Measurements from ENCODE around the gene FAM234A. TPM values are rescaled to one million over a fixed set of nuclear protein-coding genes. Genes with fewer than 3 reads are reported as not detected.

The FAM234A gene
- total RNA-seq, 2 experiments from 2014 or later, result 10.9 to 26.8 TPM

DNA sequence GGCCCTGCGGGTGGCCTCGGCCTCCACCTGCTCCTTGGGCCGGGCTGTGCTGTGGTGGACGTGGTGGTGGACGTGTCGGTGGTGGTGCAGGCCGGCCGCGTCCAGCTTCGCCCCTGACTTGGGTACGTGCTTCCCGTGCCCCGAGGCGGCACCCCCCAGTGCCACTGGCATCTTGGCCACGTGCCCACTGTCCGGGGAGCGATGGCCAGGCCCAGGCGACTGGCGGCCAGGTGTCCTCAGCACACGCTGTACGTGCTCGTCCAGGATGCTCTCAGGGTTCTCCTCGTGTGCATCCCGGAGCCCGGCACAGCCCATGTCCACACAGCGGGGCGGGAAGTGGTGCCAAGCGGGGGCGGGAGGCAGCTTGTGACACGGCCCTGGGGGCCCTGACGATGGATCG, 63.2 kb downstream of the FAM234A start:
- intact Hi-C loops (cut with micrococcal nuclease; ENCODE audit: unreplicated experiment), result no loop called here
- no peaks in the 10 kb centered on the region for H3K9me3 ChIP-seq (ENCODE audit: low read length)
- no TSS peak for BruUV-seq (replicated peaks)
- no peak overlapping the region for H3K4me2 ChIP-seq (ENCODE audit: low read length)
- no peaks in the 10 kb centered on the region for H3K4me1 ChIP-seq (ENCODE audit: insufficient read depth, low read length, poor library complexity, severe bottlenecking)
- H4K20me1 ChIP-seq (ENCODE audit: insufficient read depth, low read length), result no peaks in the 10 kb centered on the region
- H3K79me2 ChIP-seq (ENCODE audit: insufficient read depth, low read depth, low read length), result no peaks in the 10 kb centered on the region
- no peak for DNase-seq (ENCODE audit: low spot score)
- 0 out of 2 replicates have a peak, but pooled peaks cover 4% of the 10 kb centered on the region for H3K36me3 ChIP-seq (ENCODE audit: insufficient read depth, low read length)
- no peak overlapping the region for H3K27ac ChIP-seq (ENCODE audit: low read depth, low read length, poor library complexity, severe bottlenecking)
- POLR2A ChIA-PET, result interaction anchor here (0.6 kb wide), 1 partner anchor 342 kb away, joined by 4 read pairs; no protein-coding TSS in a partner anchor
- CTCF ChIA-PET (ENCODE audit: unreplicated experiment), result no interaction called here
- H3K4me3 ChIP-seq (ENCODE audit: low read depth, low read length, poor library complexity, severe bottlenecking), result no peak overlapping the region
- H3K9me2 ChIP-seq (ENCODE audit: insufficient read depth, low read length), result no peaks in the 10 kb centered on the region
- TF ChIP-seq EZH2phosphoT487 (IDR thresholded peaks at IDR 0.05; ENCODE audit: borderline replicate concordance, low read depth, low read length), result no peak
- TF ChIP-seq, protein P1, sequence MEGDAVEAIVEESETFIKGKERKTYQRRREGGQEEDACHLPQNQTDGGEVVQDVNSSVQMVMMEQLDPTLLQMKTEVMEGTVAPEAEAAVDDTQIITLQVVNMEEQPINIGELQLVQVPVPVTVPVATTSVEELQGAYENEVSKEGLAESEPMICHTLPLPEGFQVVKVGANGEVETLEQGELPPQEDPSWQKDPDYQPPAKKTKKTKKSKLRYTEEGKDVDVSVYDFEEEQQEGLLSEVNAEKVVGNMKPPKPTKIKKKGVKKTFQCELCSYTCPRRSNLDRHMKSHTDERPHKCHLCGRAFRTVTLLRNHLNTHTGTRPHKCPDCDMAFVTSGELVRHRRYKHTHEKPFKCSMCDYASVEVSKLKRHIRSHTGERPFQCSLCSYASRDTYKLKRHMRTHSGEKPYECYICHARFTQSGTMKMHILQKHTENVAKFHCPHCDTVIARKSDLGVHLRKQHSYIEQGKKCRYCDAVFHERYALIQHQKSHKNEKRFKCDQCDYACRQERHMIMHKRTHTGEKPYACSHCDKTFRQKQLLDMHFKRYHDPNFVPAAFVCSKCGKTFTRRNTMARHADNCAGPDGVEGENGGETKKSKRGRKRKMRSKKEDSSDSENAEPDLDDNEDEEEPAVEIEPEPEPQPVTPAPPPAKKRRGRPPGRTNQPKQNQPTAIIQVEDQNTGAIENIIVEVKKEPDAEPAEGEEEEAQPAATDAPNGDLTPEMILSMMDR (conservative IDR thresholded peaks at IDR 0.05; ENCODE audit: low read length), result no peak
- H2AFZ ChIP-seq (ENCODE audit: low read length), result no peak overlapping the region

DNA sequence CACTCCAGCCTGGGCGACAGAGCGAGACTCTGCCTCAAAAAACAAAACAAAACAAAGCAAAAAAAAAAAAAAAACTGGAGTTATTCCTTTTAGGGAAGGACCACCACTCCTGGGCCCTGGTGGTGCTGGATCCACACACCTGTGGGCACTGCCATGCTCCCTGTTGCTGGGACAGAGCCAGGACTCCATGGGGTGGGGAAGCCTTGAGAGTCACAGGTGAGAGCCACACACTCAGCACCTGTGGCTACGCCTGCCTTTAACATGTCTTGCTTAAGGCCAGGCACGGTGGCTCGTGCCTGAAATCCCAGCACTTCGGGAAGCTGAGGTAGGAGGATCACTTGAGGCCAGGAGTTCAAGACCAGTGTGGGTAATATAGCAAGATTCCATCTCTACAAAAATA, 66.6 kb downstream of the FAM234A start:
- Histone ChIP-seq H3K9me2 (ENCODE audit: insufficient read depth, low read length) (no peaks in the 10 kb centered on the region), H3K36me3 (ENCODE audit: insufficient read depth, low read length) (0 out of 2 replicates have a peak, but pooled peaks cover 4% of the 10 kb centered on the region), H2AFZ (ENCODE audit: low read length) (no peak overlapping the region), H3K27ac (ENCODE audit: low read depth, low read length, poor library complexity, severe bottlenecking) (no peak overlapping the region), H3K4me2 (ENCODE audit: low read length) (no peak overlapping the region), H3K79me2 (ENCODE audit: insufficient read depth, low read depth, low read length) (no peaks in the 10 kb centered on the region), H3K4me1 (ENCODE audit: insufficient read depth, low read length, poor library complexity, severe bottlenecking) (no peaks in the 10 kb centered on the region), H3K4me3 (ENCODE audit: low read depth, low read length, poor library complexity, severe bottlenecking) (no peak overlapping the region), H3K9me3 (ENCODE audit: low read length) (no peaks in the 10 kb centered on the region), H4K20me1 (ENCODE audit: insufficient read depth, low read length) (no peaks in the 10 kb centered on the region)
- DNase-seq (ENCODE audit: low spot score), result no peak
- POLR2A ChIA-PET, result interaction anchor here (0.7 kb wide), 1 partner anchor 45 kb away, joined by 3 read pairs; no protein-coding TSS in a partner anchor
- BruUV-seq (replicated peaks), result no TSS peak
- CTCF ChIA-PET (ENCODE audit: unreplicated experiment), result no interaction called here
- TF ChIP-seq EZH2phosphoT487 (IDR thresholded peaks at IDR 0.05; ENCODE audit: borderline replicate concordance, low read depth, low read length), result no peak
- TF ChIP-seq, protein P1 (conservative IDR thresholded peaks at IDR 0.05; ENCODE audit: low read length), result no peak
- intact Hi-C loops (cut with micrococcal nuclease; ENCODE audit: unreplicated experiment), result no loop called here

DNA sequence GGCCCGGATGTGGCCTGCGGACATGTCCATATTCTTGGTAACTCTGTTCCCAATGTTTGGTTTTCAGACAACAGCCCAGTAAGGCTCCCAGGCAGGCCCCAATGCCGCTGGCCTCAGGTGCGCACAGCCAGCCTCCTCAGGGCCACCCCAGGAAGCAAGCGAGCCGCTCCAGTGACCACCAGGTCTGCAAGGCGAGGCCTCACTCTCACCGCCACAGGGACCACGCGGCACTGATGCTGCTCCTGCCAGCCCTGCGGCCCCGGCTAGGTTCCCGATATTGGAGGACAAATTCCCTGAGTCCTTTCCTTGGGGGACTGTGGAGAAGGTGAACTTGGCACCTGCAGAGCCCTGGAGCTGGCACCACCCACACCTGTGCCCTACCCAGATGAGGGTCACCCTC, 67.3 kb downstream of the FAM234A start:
- CTCF ChIA-PET (ENCODE audit: unreplicated experiment), result no interaction called here
- POLR2A ChIA-PET, result no interaction called here
- Histone ChIP-seq H4K20me1 (ENCODE audit: insufficient read depth, low read length) (no peaks in the 10 kb centered on the region), H3K4me3 (ENCODE audit: low read depth, low read length, poor library complexity, severe bottlenecking) (no peak overlapping the region), H3K36me3 (ENCODE audit: insufficient read depth, low read length) (no peaks in the 10 kb centered on the region), H3K79me2 (ENCODE audit: insufficient read depth, low read depth, low read length) (no peaks in the 10 kb centered on the region), H3K9me3 (ENCODE audit: low read length) (no peaks in the 10 kb centered on the region), H3K4me2 (ENCODE audit: low read length) (no peak overlapping the region), H3K4me1 (ENCODE audit: insufficient read depth, low read length, poor library complexity, severe bottlenecking) (no peaks in the 10 kb centered on the region), H3K27ac (ENCODE audit: low read depth, low read length, poor library complexity, severe bottlenecking) (no peak overlapping the region), H2AFZ (ENCODE audit: low read length) (no peak overlapping the region), H3K9me2 (ENCODE audit: insufficient read depth, low read length) (no peaks in the 10 kb centered on the region)
- DNase-seq (ENCODE audit: low spot score), result no peak
- no peak for TF ChIP-seq EZH2phosphoT487 (IDR thresholded peaks at IDR 0.05; ENCODE audit: borderline replicate concordance, low read depth, low read length)
- TF ChIP-seq, protein P1 (conservative IDR thresholded peaks at IDR 0.05; ENCODE audit: low read length), result no peak
- BruUV-seq (replicated peaks), result no TSS peak
- intact Hi-C loops (cut with micrococcal nuclease; ENCODE audit: unreplicated experiment), result no loop called here
